GM18861 (cell line): Measurements from ENCODE around the gene MACROD2.

Source experiments
- ATAC-seq: cut with Tn5 transposase; IDR thresholded peaks from one replicate; pipeline ENCODE4 v1.9.1; 2021; ENCODE audit not compliant: unreplicated experiment

MACROD2 gene

DNA sequence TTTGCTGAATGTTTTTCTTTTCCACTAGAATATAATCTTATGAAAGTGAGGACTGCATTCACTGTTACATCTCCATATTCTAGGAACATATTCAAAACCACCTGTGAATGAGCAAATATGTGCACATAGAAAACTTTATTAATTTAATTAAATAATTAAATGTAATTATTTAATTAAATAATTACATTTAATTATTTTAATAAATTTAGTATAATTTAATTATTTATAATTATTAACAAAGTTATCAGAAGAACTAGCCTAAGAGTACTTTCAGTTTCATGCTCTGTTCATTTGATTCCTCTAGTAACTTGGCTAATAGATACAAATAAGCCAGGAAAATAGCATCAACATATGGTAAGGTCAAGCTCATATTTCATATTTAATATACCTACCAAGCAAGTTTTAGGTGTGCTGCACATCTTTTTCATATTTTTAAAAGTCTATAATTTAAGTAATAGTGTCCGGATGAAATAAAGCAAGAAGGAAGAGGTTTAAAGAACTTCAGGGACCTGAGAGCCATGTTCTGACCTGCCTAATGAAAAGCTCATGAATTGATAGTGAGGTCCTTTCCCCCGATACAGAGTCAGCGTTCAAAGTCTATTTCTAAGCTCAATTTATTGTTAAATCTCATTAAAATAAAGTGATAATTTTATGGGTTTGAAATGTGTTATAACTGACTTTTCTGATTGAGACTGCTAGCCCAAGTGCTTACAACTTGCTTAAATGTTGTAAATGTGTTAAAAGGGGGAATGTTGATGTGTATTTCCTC is 703.5 kb downstream of the MACROD2 start:
- no peak for ATAC-seq

GRCh38 chr20:14700639-14700960 is 705.3 kb downstream of the MACROD2 start:
- ATAC-seq: peak; percentile 73

DNA sequence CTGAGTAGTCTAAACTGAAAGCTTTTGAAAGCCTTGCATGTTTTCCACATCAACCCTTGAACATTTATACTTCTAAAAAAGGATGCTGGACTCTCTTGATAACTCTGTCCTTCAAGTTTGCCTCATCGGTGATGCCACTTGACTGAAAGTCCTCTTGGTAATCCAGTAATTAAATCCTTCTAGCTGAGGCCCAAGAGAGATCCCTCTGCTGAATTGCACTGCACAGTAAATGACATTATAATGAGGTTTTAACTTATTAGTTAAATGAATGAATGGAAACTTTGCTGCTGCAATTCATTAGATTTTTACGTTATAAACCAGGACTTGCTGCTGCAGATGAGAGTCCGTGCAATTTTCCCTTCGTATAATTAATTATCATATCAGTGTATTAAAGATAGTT is 706.0 kb downstream of the MACROD2 start:
- ATAC-seq: no peak

DNA sequence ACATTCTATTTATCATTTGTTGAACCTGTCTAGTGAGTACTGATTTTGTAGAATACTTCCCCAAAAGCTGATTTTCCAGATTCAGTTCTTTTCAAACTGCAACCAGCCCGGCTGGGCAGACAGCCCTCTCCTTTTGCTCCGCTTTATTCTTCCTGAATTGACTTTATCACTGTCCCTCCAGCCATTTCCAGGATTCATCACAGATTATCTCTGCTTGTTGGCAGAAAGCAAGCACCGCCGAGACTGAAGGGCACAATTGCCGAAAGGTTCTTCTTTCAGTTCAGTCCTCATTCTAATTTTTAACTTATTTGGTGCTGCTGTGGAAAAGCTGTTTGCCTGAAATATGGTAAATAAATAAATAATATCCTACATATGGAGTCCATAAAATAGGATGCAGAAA is 711.2 kb downstream of the MACROD2 start:
- no peak for ATAC-seq

GRCh38 chr20:14707026-14707680 is 711.8 kb downstream of the MACROD2 start:
- no peak for ATAC-seq

DNA sequence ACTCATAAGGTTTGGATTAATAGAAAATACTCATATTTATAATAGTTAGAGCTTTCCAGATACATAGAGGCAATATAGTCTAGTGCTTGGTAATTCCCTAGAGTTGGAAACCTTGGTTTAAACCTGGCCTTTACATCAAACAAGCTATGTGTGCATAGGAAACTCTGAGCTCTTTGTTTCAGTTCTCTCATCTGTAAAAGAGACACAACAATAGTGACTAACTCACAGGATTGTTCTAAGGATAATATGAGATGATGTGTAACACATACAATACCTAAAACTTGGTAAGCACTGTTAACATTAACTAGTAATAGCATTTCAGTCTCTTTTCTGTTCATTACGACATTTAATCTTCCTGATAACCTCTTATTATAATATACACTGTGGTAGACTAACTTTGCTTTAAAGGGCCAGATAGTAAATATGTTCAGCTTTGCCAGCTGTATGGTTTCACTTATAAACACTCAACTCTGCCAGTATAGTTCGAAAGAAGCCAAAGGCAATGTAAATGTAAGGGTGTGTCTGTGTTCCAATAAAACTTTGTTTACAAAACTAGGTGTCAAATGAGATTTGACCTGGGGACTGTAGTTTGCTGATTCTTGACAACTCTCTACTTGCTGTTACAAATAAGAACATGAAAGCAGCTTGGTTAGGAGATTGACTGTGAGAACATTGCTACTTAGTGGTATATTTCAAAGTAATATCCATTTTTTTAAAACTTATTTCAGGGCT is 712.7 kb downstream of the MACROD2 start:
- ATAC-seq: no peak

- ATAC-seq: no peak
Observed at GRCh38 chr20:14709439-14709838, 714.1 kb downstream of the MACROD2 start.

GRCh38 chr20:14710951-14711350 is 715.6 kb downstream of the MACROD2 start:
- ATAC-seq: no peak

GRCh38 chr20:14711652-14712051 is 716.3 kb downstream of the MACROD2 start:
- no peak for ATAC-seq

DNA sequence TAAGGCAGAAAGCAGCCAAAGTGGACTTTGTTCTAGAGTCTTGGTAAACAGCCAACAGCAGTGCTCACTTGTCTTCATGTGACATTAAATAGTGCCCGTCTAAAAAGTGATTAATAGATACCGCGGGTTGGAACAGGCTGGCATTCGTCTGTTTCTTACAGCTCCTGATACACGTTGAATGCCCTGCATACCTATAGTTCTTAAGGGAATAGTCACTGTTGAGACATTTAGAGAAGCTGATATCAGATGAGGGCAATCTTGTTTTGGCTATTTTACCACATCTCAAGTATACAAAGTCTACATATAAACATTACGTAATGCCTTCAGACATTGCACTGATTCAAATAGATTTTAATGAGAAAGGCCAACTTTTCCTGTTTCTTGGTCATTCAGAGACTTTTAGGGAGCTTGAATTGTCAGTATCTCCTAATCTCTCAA is 717.0 kb downstream of the MACROD2 start:
- ATAC-seq: no peak

DNA sequence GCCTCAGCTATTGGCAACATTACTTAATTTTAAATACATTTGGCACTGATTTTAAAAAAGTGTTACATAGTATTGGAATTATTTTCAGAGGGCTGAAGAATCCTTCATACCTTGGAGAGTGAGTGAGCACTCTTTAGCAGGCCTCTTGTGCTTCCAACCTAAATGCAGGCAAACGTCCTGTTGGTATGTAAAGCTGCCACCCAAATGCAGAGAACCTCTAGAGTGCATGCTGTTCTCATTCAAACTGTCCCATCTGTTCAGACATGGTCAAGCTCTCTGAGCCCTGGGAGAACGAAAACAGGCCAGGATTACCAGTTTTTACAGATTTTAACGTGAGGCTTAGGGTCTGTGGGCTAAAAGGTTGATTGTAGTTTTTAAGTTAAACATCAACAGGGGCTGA is 720.1 kb downstream of the MACROD2 start:
- no peak for ATAC-seq

DNA sequence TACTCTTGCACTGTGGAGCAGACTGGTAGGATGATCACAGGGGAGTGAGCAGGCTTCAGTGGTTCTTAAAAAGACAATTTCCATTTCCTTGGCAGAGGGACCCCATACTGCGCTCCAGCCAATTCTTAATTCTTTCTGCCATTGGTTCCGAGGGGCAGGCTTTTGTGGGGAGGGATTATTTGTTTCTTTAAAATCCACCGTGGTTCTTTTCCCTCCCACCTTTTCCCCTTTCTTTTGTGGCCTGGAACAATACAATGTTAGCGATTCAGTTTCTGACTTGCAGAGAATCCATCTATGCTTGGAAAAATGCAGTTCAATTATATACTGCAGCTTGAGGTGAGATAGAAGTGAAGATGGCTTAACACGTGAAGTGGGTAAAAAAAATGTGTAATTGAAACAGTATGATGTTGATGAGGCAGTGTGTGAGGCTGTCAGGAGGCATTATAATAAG is 721.1 kb downstream of the MACROD2 start:
- no peak for ATAC-seq

DNA sequence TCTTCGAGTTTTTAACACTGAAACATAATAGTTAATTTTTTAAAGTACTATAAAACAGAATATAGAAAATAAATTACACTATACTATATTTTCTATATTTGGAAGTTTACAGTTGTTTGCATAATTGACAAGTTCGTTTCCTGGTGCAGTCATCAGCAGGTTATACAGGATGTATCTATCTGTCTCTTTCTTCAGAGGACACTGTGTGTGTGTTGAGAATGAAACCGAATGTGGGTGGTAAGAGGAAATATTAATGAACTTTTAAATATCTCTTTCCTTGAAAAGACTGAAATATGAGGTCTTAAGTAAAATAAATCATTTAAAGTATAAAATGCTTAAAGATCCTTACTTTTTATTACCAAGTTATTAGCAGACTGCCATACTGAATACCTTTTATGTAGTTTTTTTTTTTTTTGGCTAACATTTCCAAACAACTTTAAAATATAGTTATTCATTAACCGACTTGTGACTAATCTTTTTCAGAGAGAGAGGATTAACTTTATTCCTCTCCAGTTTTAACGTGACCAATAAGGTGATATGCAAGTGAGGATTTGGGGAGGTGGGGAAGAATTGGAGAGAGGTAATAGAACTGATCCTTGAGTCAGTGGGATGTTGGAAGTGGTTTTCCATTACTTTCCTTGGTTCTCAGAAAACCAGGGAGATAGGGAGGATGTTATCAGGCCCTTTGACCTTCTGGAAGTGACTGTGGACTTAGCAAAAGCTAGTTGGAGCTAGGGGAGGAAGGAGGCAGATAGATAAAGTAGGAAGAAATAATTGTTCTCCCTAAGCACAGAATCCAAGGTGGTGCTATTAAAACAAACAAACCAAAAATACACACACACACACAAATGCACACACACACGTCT is 722.1 kb downstream of the MACROD2 start:
- peak; percentile 88 for ATAC-seq

- ATAC-seq: no peak
Observed at GRCh38 chr20:14720251-14720650, 724.9 kb downstream of the MACROD2 start.

GRCh38 chr20:14721926-14722452 is 726.7 kb downstream of the MACROD2 start:
- ATAC-seq: no peak

- ATAC-seq: no peak
Observed at GRCh38 chr20:14723614-14724013, 728.3 kb downstream of the MACROD2 start.

DNA sequence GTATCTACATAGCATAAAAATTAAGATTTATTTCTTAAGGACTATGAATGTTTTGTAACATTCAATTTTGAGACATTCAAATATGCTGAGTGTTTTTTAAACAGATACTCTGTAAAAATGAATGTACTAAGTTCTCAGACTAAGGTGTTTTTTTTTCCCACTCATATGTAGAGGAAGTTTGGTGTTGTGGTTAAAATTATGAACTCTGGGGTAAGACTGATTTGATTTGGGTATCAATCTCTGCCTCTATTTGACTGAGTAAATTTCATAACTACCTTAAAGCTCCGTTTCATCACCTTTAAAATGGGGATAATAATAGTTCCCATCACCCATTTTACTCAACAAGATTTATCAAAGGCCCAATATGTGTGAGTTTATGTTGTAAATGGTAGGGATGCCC is 728.7 kb downstream of the MACROD2 start:
- ATAC-seq: no peak

DNA sequence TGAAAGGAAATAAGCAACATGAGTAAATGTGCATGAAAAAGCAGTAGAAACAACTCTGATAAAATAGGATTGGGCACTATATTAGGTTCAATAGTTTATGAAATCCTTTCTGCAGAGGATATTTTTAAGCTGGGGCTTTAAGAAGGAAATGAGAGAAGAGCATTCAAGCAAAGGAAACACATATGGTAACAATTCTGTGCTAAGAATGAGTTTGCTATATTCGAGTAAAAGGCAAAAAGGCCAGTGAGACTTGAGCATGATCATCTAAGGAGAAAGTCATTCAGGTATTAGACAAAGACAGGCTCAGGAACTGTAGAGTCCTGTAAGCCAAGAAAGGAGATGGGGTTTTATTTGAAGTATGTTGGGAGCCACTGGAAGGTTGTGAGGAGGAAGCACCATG is 729.2 kb downstream of the MACROD2 start:
- ATAC-seq: no peak

DNA sequence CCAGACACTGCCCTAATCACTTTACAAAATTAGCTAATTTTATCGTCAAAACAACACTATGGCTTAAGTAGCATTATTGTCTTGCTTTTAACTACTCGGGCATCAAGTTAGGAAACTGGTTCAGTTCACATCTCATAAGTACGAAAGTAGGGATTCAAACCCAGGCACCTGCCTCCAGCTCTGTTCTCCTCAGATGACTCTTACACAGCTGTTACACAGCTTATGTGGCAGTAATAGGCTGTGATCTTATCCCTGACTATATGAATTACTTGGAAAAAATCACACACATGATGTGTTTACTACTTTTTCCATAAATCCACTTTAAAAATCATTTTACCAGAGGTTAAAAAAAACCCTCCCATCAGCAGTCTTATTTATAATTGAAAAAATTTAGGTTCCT is 731.3 kb downstream of the MACROD2 start:
- no peak for ATAC-seq

- no peak for ATAC-seq
Observed at GRCh38 chr20:14727485-14728150, 732.3 kb downstream of the MACROD2 start.
